ENCODE measurements around the gene OR10G2. TPM values are rescaled to one million over a fixed set of nuclear protein-coding genes. Genes with fewer than 3 reads are reported as not detected.
"Not testable (repeated sequence)": the region's sequence is repeated elsewhere in the genome, so short reads cannot be mapped to it uniquely, and the experiment has no call there.

Gene OR10G2
- total RNA-seq, 6 donors from 2014 or later, result not detected

GRCh38 chr14:21626491-21627230, 8.1 kb downstream of the OR10G2 start:
- WGBS, 2 donors, result 59 to 65% methylated on average over 3 of the region's 3 CpGs
- no peak for ATAC-seq (ENCODE audit: low FRiP score in 2 of 2)

GRCh38 chr14:21617614-21618013, 17.1 kb downstream of the OR10G2 start:
- no peak overlapping the region for H3K4me3 ChIP-seq
- no peak overlapping the region for H3K27ac ChIP-seq
- no peaks in the 10 kb centered on the region for H3K9me3 ChIP-seq
- ATAC-seq (ENCODE audit: low FRiP score in 2 of 2), result no peak
- TF ChIP-seq EP300 (IDR thresholded peaks at IDR 0.05), result no peak
- TF ChIP-seq POLR2A (IDR thresholded peaks at IDR 0.05), result no peak
- no peak for TF ChIP-seq POLR2AphosphoS5 (IDR thresholded peaks at IDR 0.05)
- TF ChIP-seq CTCF (IDR thresholded peaks at IDR 0.05), result no peak
- no peaks in the 10 kb centered on the region for H3K4me1 ChIP-seq
- H3K27me3 ChIP-seq, result no peaks in the 10 kb centered on the region
- DNase-seq, result no peak
- WGBS, 2 donors, result 80 to 81% methylated on average over 8 of the region's 8 CpGs
- no peaks in the 10 kb centered on the region for H3K36me3 ChIP-seq

More at GRCh38 chr14:21626491-21627230, 8.1 kb downstream of the OR10G2 start:
- H3K4me3 ChIP-seq, result no peak overlapping the region
- no peak for DNase-seq
- no peaks in the 10 kb centered on the region for H3K36me3 ChIP-seq
- no peaks in the 10 kb centered on the region for H3K4me1 ChIP-seq
- no peak overlapping the region for H3K27ac ChIP-seq
- no peaks in the 10 kb centered on the region for H3K27me3 ChIP-seq
- H3K9me3 ChIP-seq, result no peaks in the 10 kb centered on the region
- TF ChIP-seq EP300 (IDR thresholded peaks at IDR 0.05) (no peak), POLR2AphosphoS5 (IDR thresholded peaks at IDR 0.05) (no peak), POLR2A (IDR thresholded peaks at IDR 0.05) (no peak), CTCF (IDR thresholded peaks at IDR 0.05) (no peak)

GRCh38 chr14:21614240-21614639, 20.5 kb downstream of the OR10G2 start:
- Histone ChIP-seq H3K9me3 (no peaks in the 10 kb centered on the region), H3K27ac (no peak overlapping the region), H3K36me3 (no peaks in the 10 kb centered on the region), H3K4me3 (no peak overlapping the region), H3K4me1 (no peaks in the 10 kb centered on the region), H3K27me3 (no peaks in the 10 kb centered on the region)
- DNase-seq (no peak), ATAC-seq (ENCODE audit: low FRiP score in 2 of 2) (peak in 1 of 2 donors; percentile 51)
- TF ChIP-seq CTCF (IDR thresholded peaks at IDR 0.05), result no peak
- TF ChIP-seq POLR2A (IDR thresholded peaks at IDR 0.05), result no peak
- no peak for TF ChIP-seq EP300 (IDR thresholded peaks at IDR 0.05)
- no peak for TF ChIP-seq POLR2AphosphoS5 (IDR thresholded peaks at IDR 0.05)
- WGBS, 2 donors, result 38 to 43% methylated on average over 1 of the region's 1 CpG

- H3K27me3 ChIP-seq, result no peaks in the 10 kb centered on the region
- H3K4me3 ChIP-seq, result no peak overlapping the region
- TF ChIP-seq POLR2AphosphoS5 (IDR thresholded peaks at IDR 0.05) (no peak), POLR2A (IDR thresholded peaks at IDR 0.05) (no peak), EP300 (IDR thresholded peaks at IDR 0.05) (no peak), CTCF (IDR thresholded peaks at IDR 0.05) (no peak)
- no peaks in the 10 kb centered on the region for H3K36me3 ChIP-seq
- 81 to 82% methylated on average over 6 of the region's 6 CpGs for WGBS, 2 donors
- ATAC-seq (ENCODE audit: low FRiP score in 2 of 2) (no peak), DNase-seq (no peak)
- H3K27ac ChIP-seq, result no peak overlapping the region
- no peaks in the 10 kb centered on the region for H3K4me1 ChIP-seq
- H3K9me3 ChIP-seq, result no peaks in the 10 kb centered on the region
These were observed 22.4 kb downstream of the OR10G2 start for GRCh38 chr14:21612324-21612723.

GRCh38 chr14:21602181-21602580, 32.6 kb downstream of the OR10G2 start:
- not testable (repeated sequence) for H3K27ac ChIP-seq, H3K4me1 ChIP-seq, H3K4me3 ChIP-seq, H3K36me3 ChIP-seq, H3K27me3 ChIP-seq, DNase-seq, H3K9me3 ChIP-seq
- 72 to 82% methylated on average over 4 to 5 of the region's 8 CpGs for WGBS, 2 donors
- peak in 1 of 2 donors; percentile 51 for ATAC-seq (ENCODE audit: low FRiP score in 2 of 2)
